ENCODE results near the gene BNIP2.

Gene BNIP2

GRCh38 chr15:59632714-59633113 is 56.4 kb downstream of the BNIP2 start:
- DNase-seq (ENCODE audit: low spot score): no peak

- no peak for DNase-seq (ENCODE audit: low spot score)
Measured at GRCh38 chr15:59622289-59622688, 66.8 kb downstream of the BNIP2 start.

- no peak for DNase-seq (ENCODE audit: low spot score)
Measured at GRCh38 chr15:59618406-59618805, 70.7 kb downstream of the BNIP2 start.

DNA sequence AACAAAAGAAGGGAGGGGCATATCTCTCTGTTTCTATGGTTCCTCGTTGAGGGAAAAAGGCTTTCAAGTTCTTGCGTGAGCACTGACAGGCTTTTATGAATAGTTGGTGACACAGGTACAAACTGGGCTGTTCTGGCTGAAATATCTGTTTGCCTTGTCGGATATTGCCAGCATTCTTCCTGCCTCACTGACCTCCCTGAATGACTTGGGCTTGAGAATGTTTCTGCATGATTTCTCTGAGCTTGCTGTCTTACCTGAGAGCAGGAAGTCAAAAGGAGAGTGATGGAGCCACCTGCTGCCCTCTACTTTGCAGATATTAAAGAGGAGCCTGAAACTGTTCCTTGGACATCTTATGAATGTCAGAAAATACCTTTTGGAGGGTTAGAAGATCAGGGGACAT is 72.7 kb downstream of the BNIP2 start:
- DNase-seq (ENCODE audit: low spot score): no peak

GRCh38 chr15:59615661-59616060 is 73.5 kb downstream of the BNIP2 start:
- DNase-seq (ENCODE audit: low spot score): no peak

DNA sequence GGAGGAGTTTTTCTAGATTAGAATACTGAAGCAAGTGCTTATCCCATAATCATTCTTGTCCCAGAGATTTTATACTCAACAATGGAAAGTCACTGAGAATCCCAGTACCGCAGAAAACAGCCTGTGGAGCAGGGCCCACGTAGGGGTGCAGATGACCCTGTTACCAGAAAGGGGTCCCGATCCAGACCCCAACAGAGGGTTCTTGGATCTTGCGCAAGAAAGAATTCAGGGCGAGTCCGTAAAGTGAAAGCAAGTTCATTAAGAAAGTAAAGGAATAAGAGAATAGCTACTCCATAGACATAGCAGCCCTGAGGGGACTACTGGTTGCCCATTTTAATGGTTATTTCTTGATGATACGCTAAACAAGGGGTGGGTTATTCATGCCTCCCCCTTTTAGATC is 75.0 kb downstream of the BNIP2 start:
- no peak for DNase-seq (ENCODE audit: low spot score)

DNA sequence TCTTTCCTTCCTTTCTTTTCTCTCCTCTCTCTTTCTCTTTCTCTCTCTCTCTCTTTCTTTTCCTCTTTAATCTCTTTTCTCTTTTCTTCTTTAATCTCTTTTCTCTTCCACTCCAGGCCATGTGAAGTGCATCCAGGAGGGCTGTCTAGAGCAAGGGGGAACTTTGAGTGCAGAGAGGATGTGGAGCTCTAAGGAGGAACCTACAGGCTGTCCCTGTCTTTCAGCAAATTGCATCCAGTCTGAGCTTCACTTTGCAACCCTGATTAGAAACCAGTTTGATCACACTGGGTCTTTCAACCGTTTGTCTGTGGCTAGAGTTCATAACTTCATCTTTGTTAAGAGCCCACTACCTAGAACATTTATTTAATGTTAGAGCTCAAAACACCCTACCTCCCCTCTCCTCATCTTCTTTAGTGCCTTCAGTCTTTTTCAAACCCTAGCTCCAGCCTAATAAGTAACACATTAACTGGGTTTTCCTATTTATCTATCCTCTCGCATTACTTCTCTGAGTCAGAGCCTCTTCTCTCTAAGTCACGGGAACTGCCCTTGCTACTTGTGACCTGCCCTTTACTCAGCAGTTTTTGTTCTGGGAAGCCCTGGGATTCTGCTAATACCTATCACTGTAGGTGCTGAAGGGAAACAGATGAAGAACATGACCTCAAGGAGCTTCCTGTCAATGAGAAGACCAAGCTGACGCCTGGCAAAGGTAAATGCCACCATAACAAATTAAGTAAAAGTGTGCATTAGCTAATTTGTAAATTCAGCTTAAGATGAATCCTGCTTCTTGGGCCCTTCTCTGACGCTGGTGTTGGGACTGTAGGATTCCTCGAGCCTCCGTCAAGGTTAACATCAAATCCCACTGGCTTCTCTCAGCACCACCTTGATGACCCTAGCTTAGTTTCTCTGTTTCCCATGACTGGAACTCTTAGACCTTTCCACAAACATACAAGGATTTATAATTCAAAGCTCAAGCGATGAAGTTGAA is 77.6 kb downstream of the BNIP2 start, which contains the start of gene GCNT3:
Gene GCNT3, plus strand, starts transcription at position 508 of the 985 bp plus-strand sequence. CDS start 6,456 bp downstream, outside the sequence.
- no peak for DNase-seq (ENCODE audit: low spot score)

DNA sequence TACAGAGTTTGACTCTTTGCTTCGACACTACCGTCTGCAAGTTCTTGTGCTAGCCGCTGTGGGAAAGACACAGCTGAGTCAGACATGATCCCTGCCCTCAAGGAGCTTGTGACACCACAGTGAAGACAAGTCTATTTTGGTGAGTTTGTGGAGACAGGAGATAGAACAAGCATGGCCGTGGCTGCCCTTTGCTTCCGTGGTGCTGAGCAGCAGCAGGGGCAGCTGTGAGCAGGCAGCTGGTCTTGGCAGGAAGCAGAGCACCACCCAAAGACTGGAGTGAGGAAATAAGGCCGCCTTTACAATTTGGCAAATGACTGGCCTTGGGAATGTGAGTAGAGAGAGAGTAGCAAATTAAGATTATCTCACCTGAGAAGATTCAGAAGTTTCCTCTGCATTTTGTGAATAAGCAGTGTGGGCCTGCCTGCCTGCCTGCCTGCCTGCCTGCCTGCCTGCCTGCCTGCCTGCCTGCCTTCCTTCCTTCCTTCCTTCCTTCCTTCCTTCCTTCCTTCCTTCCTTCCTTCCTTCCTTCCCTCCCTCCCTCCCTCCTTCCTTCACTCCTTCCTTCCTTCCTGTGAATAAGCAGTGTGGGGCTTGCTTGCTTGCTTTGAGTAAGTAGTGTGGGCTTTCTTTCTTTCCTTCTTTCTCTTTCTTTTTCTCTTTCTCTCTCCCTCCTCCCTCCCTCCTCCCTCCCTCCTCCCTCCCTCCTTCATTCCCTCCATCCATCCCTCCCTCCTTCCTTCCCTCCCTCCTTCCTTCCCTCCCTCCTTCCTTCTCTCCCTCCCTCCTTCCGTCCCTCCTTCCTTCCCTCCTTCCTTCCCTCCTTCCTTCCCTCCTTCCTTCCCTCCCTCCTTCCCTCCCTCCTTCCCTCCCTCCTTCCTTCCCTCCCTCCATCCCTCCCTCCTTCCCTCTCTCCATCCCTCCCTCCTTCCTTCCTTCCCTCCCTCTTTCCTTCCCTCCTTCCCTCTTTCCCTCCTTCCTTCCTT is 79.1 kb downstream of the BNIP2 start:
- DNase-seq (ENCODE audit: low spot score): no peak

Measured in Ammon's horn (tissue), 1 donor.